Right lung (tissue), 5 donors: ENCODE results near the gene ABCB9. TPM values are rescaled to one million over a fixed set of nuclear protein-coding genes. Genes with fewer than 3 reads are reported as not detected.
"Not testable (repeated sequence)": the region's sequence is repeated elsewhere in the genome, so short reads cannot be mapped to it uniquely, and the experiment has no call there.

Experiments used
- DNase-seq, 2 donors: peaks; one replicate each; pipeline ENCODE4 v3.0.0-alpha.2; 2013
- polyA plus RNA-seq, 5 donors: library from polyadenylated mRNA; unstranded; fragments of 120-200 nt; gene quantifications; one replicate each; pipeline versions ENCODE4 v1.2.1 to v1.2.3, GENCODE V29; 2013; ENCODE audit warnings: inconsistent platforms in 1 of 5, low replicate concordance in 1 of 5; ENCODE audit not compliant: insufficient read length in 5 of 5, insufficient read depth in 1 of 5

Gene ABCB9
- polyA plus RNA-seq, 5 donors, result 6.9 to 11.5 (median 9.0) TPM

- no peak for DNase-seq
Observed at GRCh38 chr12:122942637-122943036, 23.6 kb downstream of the ABCB9 start.

- not testable (repeated sequence) for DNase-seq
Observed at GRCh38 chr12:122941351-122941750, 24.9 kb downstream of the ABCB9 start.

- DNase-seq, result no peak
Observed at GRCh38 chr12:122939125-122939524, 27.1 kb downstream of the ABCB9 start.

- no peak for DNase-seq
Observed at GRCh38 chr12:122937622-122938091, 28.6 kb downstream of the ABCB9 start.

- no peak for DNase-seq
Observed at GRCh38 chr12:122935318-122935717, 30.9 kb downstream of the ABCB9 start.

GRCh38 chr12:122934722-122935121 is 31.5 kb downstream of the ABCB9 start:
- no peak for DNase-seq

GRCh38 chr12:122932207-122932606 is 34.1 kb downstream of the ABCB9 start:
- no peak for DNase-seq

GRCh38 chr12:122929812-122930211 is 36.5 kb downstream of the ABCB9 start:
- no peak for DNase-seq

GRCh38 chr12:122929148-122929538 is 37.1 kb downstream of the ABCB9 start:
- DNase-seq, result no peak

- no peak for DNase-seq
Observed at GRCh38 chr12:122928404-122929147, 37.7 kb downstream of the ABCB9 start.

- DNase-seq, result no peak
Observed at GRCh38 chr12:122927756-122928403, 38.4 kb downstream of the ABCB9 start.

- peak in 1 of 2 donors; percentile 24 for DNase-seq
Observed at GRCh38 chr12:122921917-122922316, 44.3 kb downstream of the ABCB9 start.

- DNase-seq, result no peak
Observed at GRCh38 chr12:122920687-122921086, 45.6 kb downstream of the ABCB9 start.

- no peak for DNase-seq
Observed at GRCh38 chr12:122918827-122919226, 47.4 kb downstream of the ABCB9 start.

GRCh38 chr12:122917507-122918121 is 48.6 kb downstream of the ABCB9 start:
- peak in 1 of 2 donors; percentile 36 for DNase-seq

GRCh38 chr12:122909442-122910288 is 56.6 kb downstream of the ABCB9 start:
- DNase-seq, result no peak

- DNase-seq, result no peak
Observed at GRCh38 chr12:122908915-122909314, 57.3 kb downstream of the ABCB9 start.

- not testable (repeated sequence) for DNase-seq
Observed at GRCh38 chr12:122905258-122905657, 61.0 kb downstream of the ABCB9 start.

- no peak for DNase-seq
Observed at GRCh38 chr12:122903693-122904034, 62.6 kb downstream of the ABCB9 start.

- no peak for DNase-seq
Observed at GRCh38 chr12:122902854-122903692, 63.2 kb downstream of the ABCB9 start.

GRCh38 chr12:122899887-122900286 is 66.4 kb downstream of the ABCB9 start:
- no peak for DNase-seq
